HT1080 (cell line): ENCODE results near the gene LIPI. TPM values are rescaled to one million over a fixed set of nuclear protein-coding genes. Genes with fewer than 3 reads are reported as not detected.
"Not testable (repeated sequence)": the region's sequence is repeated elsewhere in the genome, so short reads cannot be mapped to it uniquely, and the experiment has no call there.

Experiments
- DNase-seq: peaks from one replicate; pipeline ENCODE4 v3.0.0-alpha.2; 2015; ENCODE audit warnings: low read depth
- small RNA-seq: library from RNA; depleted of rRNA; stranded (forward); fragments of <200 nt; gene quantifications from one replicate; pipeline ENCODE3, GENCODE V24; 2014
- total RNA-seq: library from RNA; depleted of rRNA; stranded (reverse); fragments of >200 nt; shearing (Covaris generic); gene quantifications from 2 replicates; pipeline ENCODE4 v1.2.3, GENCODE V29; 2014; rRNA removed

The LIPI gene
- total RNA-seq, 1 experiment from 2014 or later = not detected

GRCh38 chr21:14074177-14074576, 136.6 kb downstream of the LIPI start:
- no peak for DNase-seq

GRCh38 chr21:14073615-14074014, 137.1 kb downstream of the LIPI start:
- no peak for DNase-seq

GRCh38 chr21:14072761-14073535, 137.8 kb downstream of the LIPI start:
- no peak for DNase-seq

- no peak for DNase-seq
These were observed 138.6 kb downstream of the LIPI start for GRCh38 chr21:14071902-14072734.

GRCh38 chr21:14070968-14071367, 139.8 kb downstream of the LIPI start:
- DNase-seq = no peak

GRCh38 chr21:14070049-14070893, 140.5 kb downstream of the LIPI start:
- DNase-seq = no peak

GRCh38 chr21:14064296-14064645, 146.5 kb downstream of the LIPI start:
- no peak for DNase-seq

- not testable (repeated sequence) for DNase-seq
These were observed 147.0 kb downstream of the LIPI start for GRCh38 chr21:14063620-14064295.

- DNase-seq = not testable (repeated sequence)
These were observed 148.1 kb downstream of the LIPI start for GRCh38 chr21:14062684-14063083.

GRCh38 chr21:14061820-14062219, 148.9 kb downstream of the LIPI start:
- DNase-seq = not testable (repeated sequence)

GRCh38 chr21:14058995-14059627, 151.6 kb downstream of the LIPI start:
- not testable (repeated sequence) for DNase-seq

Small RNA genes lying within 50 kb of the gene (small RNA-seq; reads per million reads assigned to genes)
- not detected for gene RF01518
- not detected for gene RNA5SP488

Other genes starting within 250 kb of the LIPI start
- gene RBM11, start 5.2 kb upstream of the LIPI start, total RNA-seq = 0.13 TPM in 1 of 2 replicates, not detected in the other
- 25.8 and 30.1 TPM in 2 replicates for gene HSPA13, start 172.2 kb upstream of the LIPI start, total RNA-seq